ENCODE data around the gene AEN.

Gene AEN

GRCh38 chr15:88657326-88658069, 36.4 kb downstream of the AEN start:
- no peak for DNase-seq (ENCODE audit: low read depth)
- H3K4me3 ChIP-seq (ENCODE audit: low read depth, low read length) = no peak overlapping the region
- in situ Hi-C loops (cut with HindIII; ENCODE audit: low sequenced_read_pairs) = loop anchor here (25.0 kb wide), 1 partner anchor 355 kb away; no protein-coding TSS in a partner anchor
- peak; percentile 87 for TF ChIP-seq CTCF (IDR thresholded peaks at IDR 0.05; ENCODE audit: low read depth, low read length, missing control alignments)

- in situ Hi-C loops (cut with HindIII; ENCODE audit: low sequenced_read_pairs) = loop anchor here (25.0 kb wide), 1 partner anchor 354 kb away; no protein-coding TSS in a partner anchor
- no peak for DNase-seq (ENCODE audit: low read depth)
- no peak overlapping the region for H3K4me3 ChIP-seq (ENCODE audit: low read depth, low read length)
- TF ChIP-seq CTCF (IDR thresholded peaks at IDR 0.05; ENCODE audit: low read depth, low read length, missing control alignments) = no peak
Observed at GRCh38 chr15:88658070-88658965, 37.2 kb downstream of the AEN start.

- peak; percentile 27 for DNase-seq (ENCODE audit: low read depth)
- TF ChIP-seq CTCF (IDR thresholded peaks at IDR 0.05; ENCODE audit: low read depth, low read length, missing control alignments) = no peak
- H3K4me3 ChIP-seq (ENCODE audit: low read depth, low read length) = no peak overlapping the region
- in situ Hi-C loops (cut with HindIII; ENCODE audit: low sequenced_read_pairs) = loop anchor here (25.0 kb wide), 1 partner anchor 353 kb away; no protein-coding TSS in a partner anchor
Observed at GRCh38 chr15:88658972-88659931, 38.1 kb downstream of the AEN start.

- no peak for DNase-seq (ENCODE audit: low read depth)
- no peak overlapping the region for H3K4me3 ChIP-seq (ENCODE audit: low read depth, low read length)
- in situ Hi-C loops (cut with HindIII; ENCODE audit: low sequenced_read_pairs) = loop anchor here (25.0 kb wide), 1 partner anchor 351 kb away; no protein-coding TSS in a partner anchor
- no peak for TF ChIP-seq CTCF (IDR thresholded peaks at IDR 0.05; ENCODE audit: low read depth, low read length, missing control alignments)
Observed at GRCh38 chr15:88661041-88661700, 40.0 kb downstream of the AEN start.

- H3K4me3 ChIP-seq (ENCODE audit: low read depth, low read length) = no peak overlapping the region
- DNase-seq (ENCODE audit: low read depth) = no peak
- no peak for TF ChIP-seq CTCF (IDR thresholded peaks at IDR 0.05; ENCODE audit: low read depth, low read length, missing control alignments)
- in situ Hi-C loops (cut with HindIII; ENCODE audit: low sequenced_read_pairs) = loop anchor here (25.0 kb wide), 1 partner anchor 350 kb away; no protein-coding TSS in a partner anchor
Observed at GRCh38 chr15:88661761-88662556, 40.8 kb downstream of the AEN start.
